Measurements from ENCODE around the gene RNF123.

GRCh38 chr3:49656541-49657112 lies 32.7 kb upstream of the RNF123 start:
- TF ChIP-seq HMGXB4 (CRISPR knock-in tag; IDR thresholded peaks at IDR 0.05): no peak
- TF ChIP-seq CTCF (IDR thresholded peaks at IDR 0.05): no peak
- no peak for TF ChIP-seq ARID4B (CRISPR knock-in tag; IDR thresholded peaks at IDR 0.05; ENCODE audit: borderline replicate concordance)
- no peak for TF ChIP-seq SMAD4 (CRISPR knock-in tag; IDR thresholded peaks at IDR 0.05)
- TF ChIP-seq IRF1 (CRISPR knock-in tag; IDR thresholded peaks at IDR 0.05): no peak
- no peak for TF ChIP-seq NFE2L1 (CRISPR knock-in tag; IDR thresholded peaks at IDR 0.05)
- no peak for TF ChIP-seq CREM (CRISPR knock-in tag; IDR thresholded peaks at IDR 0.05)
- no peak for TF ChIP-seq FOXK1 (CRISPR knock-in tag; IDR thresholded peaks at IDR 0.05)
- no peak for TF ChIP-seq CBFB (CRISPR knock-in tag; IDR thresholded peaks at IDR 0.05; ENCODE audit: low read depth)
- TF ChIP-seq MAX (CRISPR knock-in tag; IDR thresholded peaks at IDR 0.05): no peak
- no peak for TF ChIP-seq NR1H2 (CRISPR knock-in tag; IDR thresholded peaks at IDR 0.05)
- no peak for TF ChIP-seq ZNF423 (CRISPR knock-in tag; IDR thresholded peaks at IDR 0.05)
- no peak for TF ChIP-seq E2F5 (CRISPR knock-in tag; IDR thresholded peaks at IDR 0.05)
- TF ChIP-seq ZNF232 (CRISPR knock-in tag; IDR thresholded peaks at IDR 0.05): no peak
